Spinal cord (tissue), 10 donors: ENCODE results near the gene ATP13A4. TPM values are rescaled to one million over a fixed set of nuclear protein-coding genes. Genes with fewer than 3 reads are reported as not detected.

Experiments used
- DNase-seq, 6 donors: peaks; one replicate each; pipeline versions ENCODE4 v3.0.0 to v3.0.0-alpha.2; 2013 to 2015; ENCODE audit warnings: low spot score in 6 of 6, low read depth in 4 of 6
- H3K27ac ChIP-seq: one replicate; pipeline ENCODE4 v1.5.1; 2013; ENCODE audit warnings: low read depth, low read length, control low read depth
- H3K27me3 ChIP-seq: one replicate; pipeline ENCODE4 v1.6.1; 2013; ENCODE audit warnings: low read length; ENCODE audit not compliant: control insufficient read depth, insufficient read depth
- H3K36me3 ChIP-seq: one replicate; pipeline ENCODE4 v1.6.1; 2013; ENCODE audit warnings: low read length; ENCODE audit not compliant: control insufficient read depth, insufficient read depth
- H3K4me1 ChIP-seq: one replicate; pipeline ENCODE4 v1.6.1; 2013; ENCODE audit warnings: low read length; ENCODE audit not compliant: control insufficient read depth, insufficient read depth
- H3K4me3 ChIP-seq: one replicate; pipeline ENCODE4 v1.5.1; 2013; ENCODE audit warnings: low read depth, low read length, control low read depth
- H3K9me3 ChIP-seq: one replicate; pipeline ENCODE4 v1.6.1; 2013; ENCODE audit warnings: low read length; ENCODE audit not compliant: control insufficient read depth, insufficient read depth
- WGBS: methylation state at CpG from one replicate; pipeline ENCODE4 v1.1.5; 2013; ENCODE audit warnings: missing lambda C conversion rate; ENCODE audit not compliant: insufficient coverage; 5-methylcytosine and 5-hydroxymethylcytosine counted together
- polyA plus RNA-seq, 2 donors: library from polyadenylated mRNA; unstranded; fragments of 120-200 nt; gene quantifications; one replicate each; pipeline ENCODE4 v1.2.1, GENCODE V29; 2013; ENCODE audit not compliant: insufficient read length in 2 of 2
- total RNA-seq, 2 donors: library from RNA; depleted of rRNA in 1 of 2; stranded (reverse); fragments of 120-200 nt in 1 of 2; fragments of >200 nt in 1 of 2; gene quantifications; one replicate each; pipeline versions ENCODE4 v1.2.3 to v1.2.4, GENCODE V29; 2013 to 2014
- donor health status: healthy.

The ATP13A4 gene
- total and polyA plus RNA-seq, 4 donors = 26.4 to 53.4 (median 44.6) TPM

GRCh38 chr3:193389335-193389734, 165.4 kb downstream of the ATP13A4 start:
- DNase-seq = no peak
- WGBS = no CpG with 5 or more reads among the region's 2 CpGs

GRCh38 chr3:193388361-193388760, 166.3 kb downstream of the ATP13A4 start:
- Histone ChIP-seq H3K27ac (no peak overlapping the region), H3K4me3 (no peak overlapping the region), H3K36me3 (no peaks in the 10 kb centered on the region), H3K4me1 (no peaks in the 10 kb centered on the region), H3K27me3 (no peaks in the 10 kb centered on the region), H3K9me3 (no peaks in the 10 kb centered on the region)
- WGBS = no CpG with 5 or more reads among the region's 6 CpGs
- DNase-seq = no peak

More at GRCh38 chr3:193389335-193389734, 165.4 kb downstream of the ATP13A4 start:
- Histone ChIP-seq H3K27ac (no peak overlapping the region), H3K36me3 (no peaks in the 10 kb centered on the region), H3K27me3 (no peaks in the 10 kb centered on the region), H3K9me3 (no peaks in the 10 kb centered on the region), H3K4me1 (no peaks in the 10 kb centered on the region), H3K4me3 (no peak overlapping the region)

GRCh38 chr3:193387596-193387995, 167.1 kb downstream of the ATP13A4 start:
- peak in 1 of 6 donors; percentile 35 for DNase-seq
- 44% methylated on average over 1 of the region's 2 CpGs for WGBS
- Histone ChIP-seq H3K4me3 (no peak overlapping the region), H3K4me1 (no peaks in the 10 kb centered on the region), H3K9me3 (no peaks in the 10 kb centered on the region), H3K36me3 (no peaks in the 10 kb centered on the region), H3K27me3 (no peaks in the 10 kb centered on the region), H3K27ac (no peak overlapping the region)

GRCh38 chr3:193378706-193379105, 176.0 kb downstream of the ATP13A4 start, which contains the start of gene ATP13A5:
ATP13A5 (minus strand) TSS chr3:193378753; CDS start chr3:193378725, 28 bp downstream.
- H3K36me3 ChIP-seq = no peaks in the 10 kb centered on the region
- DNase-seq = no peak
- WGBS = 93% methylated on average over 3 of the region's 6 CpGs

GRCh38 chr3:193377591-193377990, 177.1 kb downstream of the ATP13A4 start:
- Histone ChIP-seq H3K36me3 (no peaks in the 10 kb centered on the region), H3K9me3 (no peaks in the 10 kb centered on the region), H3K4me3 (no peak overlapping the region), H3K27me3 (no peaks in the 10 kb centered on the region), H3K4me1 (no peaks in the 10 kb centered on the region), H3K27ac (no peak overlapping the region)
- DNase-seq = no peak
- no CpG with 5 or more reads among the region's 2 CpGs for WGBS

More at GRCh38 chr3:193378706-193379105, 176.0 kb downstream of the ATP13A4 start, which contains the start of gene ATP13A5:
- H3K27me3 ChIP-seq = no peaks in the 10 kb centered on the region
- no peak within 1 kb of the TSS for H3K27ac ChIP-seq
- no peaks in the 10 kb centered on the region for H3K9me3 ChIP-seq
- no peaks in the 10 kb centered on the region for H3K4me1 ChIP-seq
- no peak within 1 kb of the TSS for H3K4me3 ChIP-seq

- Histone ChIP-seq H3K4me1 (no peaks in the 10 kb centered on the region), H3K27ac (no peak overlapping the region), H3K27me3 (no peaks in the 10 kb centered on the region), H3K4me3 (no peak overlapping the region), H3K9me3 (no peaks in the 10 kb centered on the region), H3K36me3 (no peaks in the 10 kb centered on the region)
- DNase-seq = no peak
- WGBS = 89% methylated on average over 3 of the region's 8 CpGs
Measured at GRCh38 chr3:193375614-193376013, 179.1 kb downstream of the ATP13A4 start.

GRCh38 chr3:193372783-193373182, 181.9 kb downstream of the ATP13A4 start:
- no peaks in the 10 kb centered on the region for H3K9me3 ChIP-seq
- no peak for DNase-seq
- no peak overlapping the region for H3K27ac ChIP-seq
- H3K27me3 ChIP-seq = no peaks in the 10 kb centered on the region
- H3K36me3 ChIP-seq = no peaks in the 10 kb centered on the region
- no peak overlapping the region for H3K4me3 ChIP-seq
- H3K4me1 ChIP-seq = no peaks in the 10 kb centered on the region

GRCh38 chr3:193367868-193368267, 186.8 kb downstream of the ATP13A4 start:
- no peak for DNase-seq
- Histone ChIP-seq H3K27ac (no peak overlapping the region), H3K9me3 (no peaks in the 10 kb centered on the region), H3K4me1 (no peaks in the 10 kb centered on the region), H3K4me3 (no peak overlapping the region), H3K36me3 (no peaks in the 10 kb centered on the region), H3K27me3 (no peaks in the 10 kb centered on the region)
- WGBS = no CpG with 5 or more reads among the region's 1 CpG

GRCh38 chr3:193357291-193357690, 197.4 kb downstream of the ATP13A4 start:
- no peaks in the 10 kb centered on the region for H3K36me3 ChIP-seq
- H3K9me3 ChIP-seq = no peaks in the 10 kb centered on the region
- WGBS = 100% methylated on average over 1 of the region's 3 CpGs
- no peaks in the 10 kb centered on the region for H3K27me3 ChIP-seq
- H3K4me1 ChIP-seq = no peaks in the 10 kb centered on the region
- H3K4me3 ChIP-seq = no peak overlapping the region
- no peak overlapping the region for H3K27ac ChIP-seq
- DNase-seq = no peak

- no CpG with 5 or more reads among the region's 5 CpGs for WGBS
- H3K36me3 ChIP-seq = no peaks in the 10 kb centered on the region
Measured at GRCh38 chr3:193354423-193354822, 200.3 kb downstream of the ATP13A4 start.

More at GRCh38 chr3:193354423-193354822, 200.3 kb downstream of the ATP13A4 start:
- Histone ChIP-seq H3K4me3 (no peak overlapping the region), H3K27ac (no peak overlapping the region), H3K4me1 (no peaks in the 10 kb centered on the region), H3K27me3 (no peaks in the 10 kb centered on the region), H3K9me3 (no peaks in the 10 kb centered on the region)
- no peak for DNase-seq
